ENCODE measurements around the gene ABCC4. TPM values are rescaled to one million over a fixed set of nuclear protein-coding genes. Genes with fewer than 3 reads are reported as not detected.

Gene ABCC4
- total and polyA plus RNA-seq, 2 donors (not counting 1 experiment from before 2014, with no cell fraction given) = 1.8 to 7.1 TPM

DNA sequence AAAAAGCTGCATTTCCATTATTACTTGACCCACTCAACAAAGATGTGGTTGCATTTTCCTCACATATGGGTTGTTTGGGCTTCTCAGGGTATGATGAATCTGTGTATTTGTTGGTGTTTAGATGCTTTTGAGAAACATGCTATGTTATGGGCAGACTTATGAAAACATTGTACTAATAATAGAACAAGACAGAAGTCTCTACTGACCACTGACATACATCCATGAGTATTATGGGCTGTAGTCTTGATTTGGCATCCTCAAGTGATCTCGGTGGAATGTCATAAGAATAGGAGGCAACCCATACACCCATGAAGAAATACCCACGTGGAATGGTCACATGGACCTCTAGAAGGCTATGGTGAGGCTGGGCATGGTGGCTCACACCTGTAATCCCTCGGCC is 36.3 kb upstream of the ABCC4 start:
- Histone ChIP-seq H3K27ac (ENCODE audit: low read length in 2 of 2) (no peak overlapping the region), H3K9ac (ENCODE audit: low read length) (no peak overlapping the region), H3K4me3 (ENCODE audit: control extremely low read depth in 1 of 5, extremely low read depth in 1 of 5, insufficient read depth in 1 of 5, low read depth in 2 of 5, low read length in 4 of 5) (no peak overlapping the region), H3K4me1 (ENCODE audit: control insufficient read depth in 2 of 2, insufficient read depth in 2 of 2, low read length in 2 of 2) (no peaks in the 10 kb centered on the region), H3K27me3 (replicated peaks in 1 of 4; ENCODE audit: control extremely low read depth in 1 of 4, control insufficient read depth in 3 of 4, insufficient read depth in 4 of 4, low read length in 3 of 4) (no peaks in the 10 kb centered on the region), H4K20me1 (ENCODE audit: control insufficient read depth, insufficient read depth, low read length, poor library complexity, severe bottlenecking) (no peaks in the 10 kb centered on the region), H3K4me2 (replicated peaks; ENCODE audit: low read depth, low read length, poor library complexity, severe bottlenecking) (no peak overlapping the region), H3K79me2 (ENCODE audit: control insufficient read depth, insufficient read depth, low read length) (no peaks in the 10 kb centered on the region), H3K9me3 (ENCODE audit: control extremely low read depth in 1 of 3, control insufficient read depth in 2 of 3, insufficient read depth in 1 of 3, low read length in 2 of 3) (peaks cover 0 to 4% (median 0%) of the 10 kb centered on the region in 3 donors), H3K36me3 (replicated peaks in 1 of 2; ENCODE audit: control extremely low read depth in 1 of 2, control insufficient read depth in 1 of 2, extremely low read depth in 1 of 2, insufficient read depth in 2 of 2, low read length in 1 of 2) (no peaks in the 10 kb centered on the region), H2AFZ (ENCODE audit: insufficient read depth, low read depth, low read length, poor library complexity, severe bottlenecking) (no peak overlapping the region)
- peaks cover 4% of the 10 kb centered on the region for H3K27me3 Mint-ChIP-seq
- no peak overlapping the region for H3K27ac Mint-ChIP-seq
- intact Hi-C loops (cut with micrococcal nuclease) = no loop called here
- no peaks in the 10 kb centered on the region for H3K4me1 Mint-ChIP-seq
- H3K9me3 Mint-ChIP-seq (ENCODE audit: insufficient read depth) = no peaks in the 10 kb centered on the region
- ATAC-seq (ENCODE audit: low read depth) (no peak), DNase-seq (no peak)
- 84% methylated on average over 2 of the region's 3 CpGs for WGBS (ENCODE audit: insufficient coverage)
- CTCF ChIA-PET = no interaction called here
- POLR2A ChIA-PET = no interaction called here
- TF ChIP-seq, protein P1, sequence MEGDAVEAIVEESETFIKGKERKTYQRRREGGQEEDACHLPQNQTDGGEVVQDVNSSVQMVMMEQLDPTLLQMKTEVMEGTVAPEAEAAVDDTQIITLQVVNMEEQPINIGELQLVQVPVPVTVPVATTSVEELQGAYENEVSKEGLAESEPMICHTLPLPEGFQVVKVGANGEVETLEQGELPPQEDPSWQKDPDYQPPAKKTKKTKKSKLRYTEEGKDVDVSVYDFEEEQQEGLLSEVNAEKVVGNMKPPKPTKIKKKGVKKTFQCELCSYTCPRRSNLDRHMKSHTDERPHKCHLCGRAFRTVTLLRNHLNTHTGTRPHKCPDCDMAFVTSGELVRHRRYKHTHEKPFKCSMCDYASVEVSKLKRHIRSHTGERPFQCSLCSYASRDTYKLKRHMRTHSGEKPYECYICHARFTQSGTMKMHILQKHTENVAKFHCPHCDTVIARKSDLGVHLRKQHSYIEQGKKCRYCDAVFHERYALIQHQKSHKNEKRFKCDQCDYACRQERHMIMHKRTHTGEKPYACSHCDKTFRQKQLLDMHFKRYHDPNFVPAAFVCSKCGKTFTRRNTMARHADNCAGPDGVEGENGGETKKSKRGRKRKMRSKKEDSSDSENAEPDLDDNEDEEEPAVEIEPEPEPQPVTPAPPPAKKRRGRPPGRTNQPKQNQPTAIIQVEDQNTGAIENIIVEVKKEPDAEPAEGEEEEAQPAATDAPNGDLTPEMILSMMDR (IDR thresholded peaks at IDR 0.05) = no peak
- no peak for TF ChIP-seq EZH2 (IDR thresholded peaks at IDR 0.05; ENCODE audit: borderline replicate concordance, insufficient read depth, low read depth, low read length, poor library complexity, severe bottlenecking)
- H3K4me3 Mint-ChIP-seq = no peak overlapping the region

DNA sequence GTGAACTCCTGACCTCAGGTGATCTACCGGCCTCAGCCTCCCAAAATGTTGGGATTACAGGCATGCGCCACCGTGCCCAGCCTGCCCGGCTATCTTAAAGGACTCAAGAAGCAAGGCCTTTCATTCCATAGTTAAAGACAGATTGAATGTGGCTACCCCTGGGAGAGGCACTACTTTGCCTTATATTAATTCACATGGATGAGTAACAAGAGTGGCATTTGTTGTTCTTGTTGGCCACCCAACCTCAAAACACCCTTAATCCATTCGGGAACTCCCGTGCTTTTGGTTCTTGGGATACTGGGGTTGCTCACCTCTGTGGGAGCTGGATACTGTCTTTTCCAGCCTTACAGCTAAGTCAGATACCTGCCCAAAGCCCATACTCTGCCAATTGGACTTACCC is 34.4 kb upstream of the ABCC4 start:
- Mint-ChIP-seq H3K27me3 (peaks cover 4% of the 10 kb centered on the region), H3K4me1 (no peaks in the 10 kb centered on the region), H3K9me3 (ENCODE audit: insufficient read depth) (no peaks in the 10 kb centered on the region), H3K27ac (no peak overlapping the region), H3K4me3 (no peak overlapping the region)
- TF ChIP-seq, protein P1 (IDR thresholded peaks at IDR 0.05) = no peak
- no peak for TF ChIP-seq EZH2 (IDR thresholded peaks at IDR 0.05; ENCODE audit: borderline replicate concordance, insufficient read depth, low read depth, low read length, poor library complexity, severe bottlenecking)
- ChIA-PET POLR2A (no interaction called here), CTCF (no interaction called here)
- Histone ChIP-seq H3K4me1 (ENCODE audit: control insufficient read depth in 2 of 2, insufficient read depth in 2 of 2, low read length in 2 of 2) (no peaks in the 10 kb centered on the region), H3K9me3 (ENCODE audit: control extremely low read depth in 1 of 3, control insufficient read depth in 2 of 3, insufficient read depth in 1 of 3, low read length in 2 of 3) (peaks cover 0 to 4% (median 0%) of the 10 kb centered on the region in 3 donors), H4K20me1 (ENCODE audit: control insufficient read depth, insufficient read depth, low read length, poor library complexity, severe bottlenecking) (no peaks in the 10 kb centered on the region), H3K27ac (ENCODE audit: low read length in 2 of 2) (no peak overlapping the region), H3K79me2 (ENCODE audit: control insufficient read depth, insufficient read depth, low read length) (no peaks in the 10 kb centered on the region), H3K4me2 (replicated peaks; ENCODE audit: low read depth, low read length, poor library complexity, severe bottlenecking) (no peak overlapping the region), H3K36me3 (replicated peaks in 1 of 2; ENCODE audit: control extremely low read depth in 1 of 2, control insufficient read depth in 1 of 2, extremely low read depth in 1 of 2, insufficient read depth in 2 of 2, low read length in 1 of 2) (no peaks in the 10 kb centered on the region), H3K4me3 (ENCODE audit: control extremely low read depth in 1 of 5, extremely low read depth in 1 of 5, insufficient read depth in 1 of 5, low read depth in 2 of 5, low read length in 4 of 5) (no peak overlapping the region), H3K27me3 (replicated peaks in 1 of 4; ENCODE audit: control extremely low read depth in 1 of 4, control insufficient read depth in 3 of 4, insufficient read depth in 4 of 4, low read length in 3 of 4) (no peaks in the 10 kb centered on the region), H3K9ac (ENCODE audit: low read length) (no peak overlapping the region), H2AFZ (ENCODE audit: insufficient read depth, low read depth, low read length, poor library complexity, severe bottlenecking) (no peak overlapping the region)
- intact Hi-C loops (cut with micrococcal nuclease) = no loop called here
- no peak for DNase-seq
- no peak for ATAC-seq (ENCODE audit: low read depth)
- WGBS (ENCODE audit: insufficient coverage) = 80% methylated on average over 1 of the region's 6 CpGs
